ENCODE results near the gene KRT6C. TPM values are rescaled to one million over a fixed set of nuclear protein-coding genes. Genes with fewer than 3 reads are reported as not detected.

The KRT6C gene
- total and polyA plus RNA-seq, 5 experiments from 2014 or later, result not detected

- POLR2A ChIA-PET, result no interaction called here
Measured at GRCh38 chr12:52418576-52419110, 55.0 kb downstream of the KRT6C start.

More at GRCh38 chr12:52418576-52419110, 55.0 kb downstream of the KRT6C start:
- Mint-ChIP-seq H3K4me3 (no peak overlapping the region), H3K36me3 (no peaks in the 10 kb centered on the region), H3K27me3 (peaks cover 1 to 34% (median 14%) of the 10 kb centered on the region in 5 donors), H3K4me1 (peaks cover 0 to 9% (median under 1%) of the 10 kb centered on the region in 4 donors), H3K9me3 (no peaks in the 10 kb centered on the region), H3K27ac (peak overlapping the region in 1 of 10 donors; percentile 49)
- ATAC-seq (no peak), DNase-seq (no peak)

Other genes with a start within 250 kb of the KRT6C start
- not detected for gene KRT7, start 240.6 kb downstream of the KRT6C start, total RNA-seq
- not detected for gene KRT7, start 240.6 kb downstream of the KRT6C start, polyA plus RNA-seq
- gene KRT86, start 199.2 kb downstream of the KRT6C start, total RNA-seq, result not detected
- not detected for gene KRT86, start 199.2 kb downstream of the KRT6C start, polyA plus RNA-seq
- gene KRT81, start 182.3 kb downstream of the KRT6C start, total RNA-seq, result not detected
- not detected for gene KRT81, start 182.3 kb downstream of the KRT6C start, polyA plus RNA-seq
- gene KRT83, start 152.4 kb downstream of the KRT6C start, total RNA-seq, result not detected
- gene KRT83, start 152.4 kb downstream of the KRT6C start, polyA plus RNA-seq, result not detected
- gene KRT85, start 106.3 kb downstream of the KRT6C start, total RNA-seq, result not detected
- not detected for gene KRT85, start 106.3 kb downstream of the KRT6C start, polyA plus RNA-seq
- not detected for gene KRT84, start 88.2 kb downstream of the KRT6C start, total RNA-seq
- not detected for gene KRT84, start 88.2 kb downstream of the KRT6C start, polyA plus RNA-seq
- not detected for gene KRT82, start 67.5 kb downstream of the KRT6C start, total RNA-seq
- gene KRT82, start 67.5 kb downstream of the KRT6C start, polyA plus RNA-seq, result not detected
- gene KRT75, start 39.4 kb downstream of the KRT6C start, total RNA-seq, result not detected
- not detected for gene KRT75, start 39.4 kb downstream of the KRT6C start, polyA plus RNA-seq
- not detected for gene KRT6B, start 21.7 kb downstream of the KRT6C start, total RNA-seq
- gene KRT6B, start 21.7 kb downstream of the KRT6C start, polyA plus RNA-seq, result not detected
- gene KRT6A, start 19.5 kb upstream of the KRT6C start, total RNA-seq, result not detected
- not detected for gene KRT6A, start 19.5 kb upstream of the KRT6C start, polyA plus RNA-seq
- not detected for gene KRT5, start 46.6 kb upstream of the KRT6C start, total RNA-seq
- not detected for gene KRT5, start 46.6 kb upstream of the KRT6C start, polyA plus RNA-seq
- gene KRT71, start 79.3 kb upstream of the KRT6C start, total RNA-seq, result not detected
- gene KRT71, start 79.3 kb upstream of the KRT6C start, polyA plus RNA-seq, result not detected
- gene KRT74, start 100.0 kb upstream of the KRT6C start, total RNA-seq, result under 1 TPM in 1 of 2 experiments, not detected in 1; 0.26 TPM
- not detected for gene KRT74, start 100.0 kb upstream of the KRT6C start, polyA plus RNA-seq
- gene KRT72, start 127.7 kb upstream of the KRT6C start, total RNA-seq, result 10 to 100 TPM; 11.4 to 11.6 TPM
- under 1 TPM in 2 of 3 donors, not detected in 1; 0.12 to 0.46 TPM for gene KRT72, start 127.7 kb upstream of the KRT6C start, polyA plus RNA-seq
- 1 to 10 TPM; 8.5 to 10.0 TPM for gene KRT73, start 144.8 kb upstream of the KRT6C start, total RNA-seq
- gene KRT73, start 144.8 kb upstream of the KRT6C start, polyA plus RNA-seq, result 10 to 100 TPM in 1 of 3 donors, 1 to 10 TPM in 1, under 1 TPM in 1; 0.72 to 10.0 (median 1.8) TPM
- under 1 TPM; 0.62 to 0.77 TPM for gene KRT2, start 178.4 kb upstream of the KRT6C start, total RNA-seq
- 1 to 10 TPM; 1.1 to 3.4 (median 1.2) TPM for gene KRT2, start 178.4 kb upstream of the KRT6C start, polyA plus RNA-seq
- gene KRT1, start 206.6 kb upstream of the KRT6C start, total RNA-seq, result not detected
- under 1 TPM in 1 of 3 donors, not detected in 2; 0.31 TPM for gene KRT1, start 206.6 kb upstream of the KRT6C start, polyA plus RNA-seq
- not detected for gene KRT77, start 229.7 kb upstream of the KRT6C start, total RNA-seq
- gene KRT77, start 229.7 kb upstream of the KRT6C start, polyA plus RNA-seq, result under 1 TPM in 1 of 3 donors, not detected in 2; 0.12 TPM